CD4-positive, alpha-beta T cell treated with Interleukin-6 for 4 hours (primary cell): ENCODE data around the gene SLC2A6.
A peak's percentile ranks its signal among the peaks of the same experiment; 100 is the strongest.

ENCODE experiments used
- DNase-seq: peaks from one replicate; pipeline ENCODE4 v3.0.0-alpha.2; 2020; ENCODE audit warnings: mixed read lengths

Gene SLC2A6

GRCh38 chr9:133495327-133496293 is 16.7 kb upstream of the SLC2A6 start:
- DNase-seq = no peak

GRCh38 chr9:133494636-133495326 is 15.9 kb upstream of the SLC2A6 start:
- no peak for DNase-seq

DNA sequence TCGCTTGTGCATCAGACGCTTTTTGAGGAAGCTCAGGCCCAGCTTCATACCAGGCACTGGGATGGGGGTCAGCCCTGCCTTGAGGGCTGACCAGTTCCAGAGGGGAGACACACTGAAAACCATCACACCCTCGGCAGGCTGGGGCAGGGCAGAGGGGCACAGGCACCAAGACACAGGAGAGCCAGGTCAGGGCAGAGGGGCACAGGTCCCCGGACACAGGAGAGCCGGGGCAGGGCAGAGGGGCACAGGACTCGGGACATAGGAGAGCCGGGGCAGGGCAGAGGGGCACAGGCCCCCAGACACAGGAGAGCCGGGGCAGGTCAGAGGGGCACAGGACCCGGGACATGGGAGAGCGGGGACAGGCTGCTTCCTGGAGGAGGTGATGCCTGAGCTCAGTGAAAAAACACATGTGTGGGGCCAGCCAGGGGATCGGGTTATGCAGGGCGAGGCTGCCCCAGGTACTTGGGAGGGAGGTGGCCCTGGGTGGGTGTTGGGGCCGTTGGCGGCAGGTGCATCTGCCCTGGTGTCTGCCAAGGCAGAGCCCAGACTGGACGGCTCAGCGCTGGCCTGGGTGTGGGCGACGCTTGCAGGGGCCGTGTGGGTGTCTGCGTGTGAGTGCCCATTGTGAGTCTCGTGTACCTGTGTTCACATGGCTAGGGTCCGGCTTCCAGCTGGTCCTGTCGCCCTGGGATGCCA is 15.1 kb upstream of the SLC2A6 start:
- DNase-seq = no peak

DNA sequence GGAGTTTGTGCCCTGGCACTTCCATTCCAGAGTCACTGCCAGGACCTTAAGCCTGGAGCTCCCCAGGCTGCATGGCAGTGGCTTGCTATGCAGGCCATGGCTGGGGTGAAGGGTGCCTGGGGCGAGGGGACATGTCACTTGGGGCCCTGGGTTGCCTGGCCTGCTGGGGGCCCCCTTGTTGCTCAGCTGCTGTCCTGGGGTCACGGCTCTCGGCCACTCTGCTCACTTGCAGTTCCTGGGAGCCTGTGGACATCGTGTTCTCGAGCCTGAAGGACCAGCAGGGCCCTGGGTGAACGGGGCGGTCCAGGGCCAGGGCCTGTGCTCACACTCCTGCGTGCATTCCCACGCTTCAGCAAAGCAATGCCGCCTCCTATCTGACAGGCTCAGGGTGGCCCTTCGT is 14.5 kb upstream of the SLC2A6 start:
- no peak for DNase-seq

DNA sequence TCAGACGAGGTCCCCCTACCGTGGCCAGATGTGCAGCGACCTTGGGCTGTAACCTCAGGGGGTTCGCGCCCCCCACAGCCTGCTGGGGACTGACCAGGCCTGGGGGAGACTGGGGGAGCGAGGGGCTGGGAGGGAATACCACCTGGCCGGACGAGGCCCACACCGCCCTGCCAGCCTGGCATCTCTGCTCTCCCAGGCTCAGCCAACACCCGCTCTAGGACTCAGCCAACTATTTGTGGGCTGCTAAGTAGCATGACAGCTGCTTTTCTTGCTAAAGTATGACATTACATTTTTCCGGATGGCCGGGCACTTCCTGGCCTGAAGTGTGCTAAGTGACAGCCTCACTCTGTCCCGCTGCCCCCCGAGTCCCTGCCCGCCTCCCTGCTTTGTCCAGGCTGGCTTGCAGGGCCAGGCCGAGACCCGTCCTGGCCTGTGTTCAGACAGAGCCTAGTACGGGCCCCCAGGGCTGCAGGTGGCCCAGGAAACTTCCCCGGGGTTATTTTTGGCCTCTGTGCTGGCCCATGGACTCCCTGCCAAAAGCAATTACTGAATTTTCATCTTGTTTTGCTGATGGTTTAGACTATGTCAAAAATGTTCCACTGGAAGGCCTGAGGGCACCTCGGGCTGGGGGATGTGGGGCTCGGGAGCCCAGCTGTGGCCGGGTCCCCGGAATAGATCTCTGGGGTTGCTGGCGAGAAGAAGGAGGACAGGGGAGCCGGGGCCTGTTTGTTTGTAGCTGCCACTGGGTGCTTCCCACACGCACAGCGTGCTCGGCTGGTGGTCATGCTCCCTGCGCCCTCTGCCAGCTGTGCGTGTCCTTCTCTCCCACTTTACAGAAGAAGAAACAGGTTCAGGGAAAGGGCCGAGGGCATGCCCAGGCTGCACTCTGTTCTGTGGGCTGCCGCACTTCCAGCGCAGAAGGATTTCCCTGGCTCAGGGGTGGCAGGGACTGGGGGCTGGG is 13.4 kb upstream of the SLC2A6 start:
- no peak for DNase-seq

DNA sequence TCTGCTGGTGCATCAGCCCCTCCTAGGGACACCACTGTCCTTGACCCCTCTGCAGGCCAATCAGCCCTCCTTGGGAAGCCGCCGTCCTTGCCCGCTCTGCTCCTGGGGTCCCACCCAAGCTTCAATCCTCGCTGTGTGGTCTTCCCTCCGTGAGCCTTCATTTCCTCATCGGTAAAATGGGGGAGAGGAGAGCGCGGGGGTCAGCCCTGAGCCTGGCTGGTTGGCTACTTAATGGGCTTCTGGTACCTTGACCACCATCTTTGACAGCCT is 12.7 kb upstream of the SLC2A6 start:
- no peak for DNase-seq

DNA sequence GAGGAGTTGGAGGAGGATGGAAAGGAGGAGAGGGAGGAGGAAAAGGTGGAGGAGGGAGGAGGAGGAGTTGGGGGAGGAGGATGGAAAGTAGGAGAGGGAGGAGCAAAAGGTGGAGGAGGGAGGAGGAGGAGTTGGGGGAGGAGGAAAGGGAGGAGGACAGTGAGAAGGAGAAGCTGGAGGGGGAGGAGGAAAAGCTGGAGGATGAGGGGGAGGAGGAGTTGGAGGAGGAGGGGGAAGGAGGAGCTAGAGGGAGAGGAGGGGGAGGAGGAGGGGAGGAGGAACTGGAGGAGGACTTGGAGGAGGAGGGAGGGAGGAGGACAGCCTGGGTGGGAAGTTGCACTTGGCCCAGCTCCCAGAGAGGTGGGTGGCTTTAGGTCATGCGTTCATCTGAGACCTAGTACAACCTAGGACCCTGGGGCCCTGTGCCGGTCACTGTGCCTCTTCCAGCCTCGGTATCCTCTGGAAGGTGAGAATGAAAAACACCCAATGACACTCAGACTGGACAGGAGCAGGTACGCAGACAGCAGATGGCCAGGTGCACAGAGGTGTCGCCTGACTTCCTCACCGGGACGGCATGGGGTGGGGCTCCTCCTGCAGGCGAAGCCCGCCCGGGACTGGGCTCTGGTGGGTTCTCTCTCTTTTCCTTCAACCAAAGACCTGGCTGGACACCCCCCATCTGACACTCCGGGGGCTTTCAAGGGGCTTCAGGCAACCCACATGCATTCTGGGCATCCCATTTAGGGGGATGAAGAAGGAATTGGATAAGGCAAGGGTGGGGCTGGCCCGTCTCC is 12.2 kb upstream of the SLC2A6 start:
- DNase-seq = no peak

DNA sequence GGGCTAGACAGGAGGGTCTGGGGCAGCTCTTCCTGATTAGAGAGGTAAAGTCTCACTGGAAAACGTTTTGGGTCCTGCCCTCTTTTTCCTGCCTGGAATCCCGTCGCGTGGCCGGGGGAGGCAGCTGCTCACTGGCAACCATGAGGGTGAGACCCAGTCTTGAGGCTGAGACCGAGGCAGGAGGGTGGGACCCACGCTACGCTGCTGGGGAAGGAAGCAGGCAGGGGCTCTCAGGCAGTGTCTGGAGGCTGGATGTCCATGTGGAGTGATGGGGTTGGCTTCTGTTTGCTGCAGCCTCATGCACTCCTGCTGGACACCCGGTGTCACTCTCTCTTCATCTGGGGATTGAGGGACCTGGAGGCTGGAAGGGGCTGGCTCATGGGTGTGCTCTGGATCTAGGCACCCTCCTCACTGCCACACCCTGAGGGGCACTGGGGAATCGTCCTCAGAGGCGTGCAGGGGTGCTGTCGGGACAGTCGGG is 11.3 kb upstream of the SLC2A6 start:
- no peak for DNase-seq

- DNase-seq = no peak
Measured at GRCh38 chr9:133489253-133490190, 10.6 kb upstream of the SLC2A6 start.

- no peak for DNase-seq
Measured at GRCh38 chr9:133488686-133489252, 9.9 kb upstream of the SLC2A6 start.

DNA sequence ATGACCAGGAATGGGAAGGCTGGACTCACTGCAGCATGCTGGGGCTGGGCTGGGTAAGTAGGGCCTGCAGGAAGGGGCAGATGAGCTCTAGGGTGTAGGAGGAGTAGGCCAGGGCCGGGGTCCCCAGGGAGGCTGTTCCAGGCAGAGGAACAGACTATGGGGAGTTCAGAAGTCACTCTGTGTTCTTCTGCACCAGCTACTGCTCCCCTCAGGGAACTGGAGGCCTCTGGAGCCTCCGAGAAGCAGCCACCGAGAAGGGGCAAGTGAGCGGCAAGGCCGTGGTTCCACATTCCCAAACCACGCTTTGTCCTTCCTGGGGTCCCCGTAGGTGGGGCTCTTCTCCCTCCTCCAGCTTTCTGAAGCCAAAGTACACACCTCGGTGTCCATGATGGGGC is 8.4 kb upstream of the SLC2A6 start:
- DNase-seq = no peak

DNA sequence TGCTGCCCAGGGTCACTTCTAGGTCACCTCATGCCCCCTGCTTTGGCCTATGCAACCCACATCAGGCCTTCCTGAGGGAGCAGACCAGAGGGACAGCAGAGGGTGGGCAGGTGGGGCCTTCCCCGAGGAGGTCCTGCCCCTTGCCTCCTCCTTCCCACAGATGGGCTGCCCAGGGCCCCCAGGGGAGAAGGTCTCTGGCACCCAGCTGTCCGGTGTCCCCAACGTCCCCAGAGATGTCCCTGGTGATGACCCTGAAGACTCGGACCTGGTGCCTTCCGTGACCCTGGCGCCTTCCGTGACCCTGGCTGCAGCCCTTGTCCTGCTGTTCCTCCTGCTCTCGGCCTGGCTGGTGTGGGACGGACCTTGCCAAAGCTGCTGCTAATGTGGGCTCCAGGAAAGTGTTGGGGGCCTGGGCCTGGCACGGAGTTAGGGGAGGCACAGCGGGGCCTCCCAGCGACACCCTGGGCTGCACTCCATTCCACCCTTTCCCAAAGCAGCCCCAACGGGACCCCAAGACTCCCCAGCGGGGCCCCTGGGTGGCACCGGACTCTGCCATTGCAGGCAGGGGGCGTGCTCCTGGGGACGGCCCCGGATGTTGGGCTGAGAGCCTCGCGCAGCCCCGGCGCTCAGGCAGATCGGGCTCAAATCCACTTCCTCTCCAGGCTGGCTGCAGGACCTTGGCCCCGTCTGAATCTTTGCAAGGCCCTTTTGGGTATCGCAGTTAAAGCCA is 6.8 kb upstream of the SLC2A6 start:
- peak; percentile 12 for DNase-seq

GRCh38 chr9:133484671-133485437 is 6.0 kb upstream of the SLC2A6 start:
- no peak for DNase-seq

GRCh38 chr9:133483611-133484010 is 4.7 kb upstream of the SLC2A6 start:
- no peak for DNase-seq

DNA sequence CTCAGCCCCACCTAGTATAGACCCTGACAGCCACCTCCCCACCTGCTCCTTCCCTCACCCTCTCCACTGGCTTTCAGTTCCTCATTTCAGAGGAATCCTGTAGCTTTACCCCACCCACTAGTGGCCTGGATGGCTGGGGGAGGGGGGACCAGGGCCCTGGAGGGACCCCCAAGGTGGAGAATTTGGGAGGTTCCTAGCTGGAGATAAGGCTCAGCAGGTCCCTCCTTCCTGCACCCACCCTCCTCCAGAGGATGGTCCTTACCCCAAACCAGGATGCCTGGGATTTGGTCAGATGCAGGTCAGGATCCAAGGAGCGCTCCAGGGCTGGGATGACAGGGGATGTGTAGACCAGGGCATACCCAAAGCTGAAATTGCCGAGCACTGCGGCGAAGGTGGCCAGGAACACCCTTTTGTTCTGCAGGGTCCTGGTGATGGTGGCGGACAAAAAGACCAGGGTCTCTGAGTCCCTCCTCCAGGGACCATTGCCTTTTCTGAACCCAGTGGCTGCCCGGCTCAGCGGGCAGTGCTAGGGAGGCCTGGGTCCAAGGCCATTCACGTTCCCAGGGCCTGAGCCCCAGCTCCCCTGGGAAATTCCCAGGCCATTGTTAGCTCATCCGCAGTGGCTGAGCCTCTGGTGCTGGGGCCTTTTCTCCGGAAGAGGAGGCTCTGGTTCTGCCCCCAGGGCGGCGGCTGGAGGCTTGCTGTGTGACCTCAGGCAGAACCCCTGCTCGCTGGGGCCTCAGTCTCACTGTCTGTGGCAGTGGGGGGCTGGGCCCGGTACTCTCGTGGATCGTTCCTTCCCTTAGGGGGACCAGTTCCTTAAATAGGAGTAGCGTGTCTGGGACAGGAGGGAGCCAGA is 678 bp downstream of the SLC2A6 start:
- DNase-seq = no peak

DNA sequence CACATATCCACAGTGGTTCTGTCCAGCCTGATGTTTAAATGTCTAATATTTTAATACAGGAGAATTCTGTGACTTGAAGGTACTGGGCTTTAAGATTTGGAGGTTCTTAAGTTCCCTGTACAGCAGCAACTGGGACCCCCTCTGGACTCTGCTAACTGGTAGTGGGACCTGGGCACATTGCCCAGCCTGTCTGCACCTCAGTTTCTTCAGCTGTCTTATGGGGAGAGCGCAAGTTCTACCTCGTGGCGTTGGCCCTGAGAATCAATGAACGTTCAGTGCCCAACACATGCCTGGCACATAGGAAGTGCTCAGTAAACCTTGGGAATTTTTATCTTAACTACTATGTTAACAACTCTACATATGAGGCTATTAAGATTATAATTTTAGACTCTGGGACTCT is 1.4 kb downstream of the SLC2A6 start:
- no peak for DNase-seq

GRCh38 chr9:133476941-133477340 is 2.0 kb downstream of the SLC2A6 start:
- no peak for DNase-seq
